Caki2 (cell line): ENCODE measurements around the gene MAP7D1. TPM values are rescaled to one million over a fixed set of nuclear protein-coding genes. Genes with fewer than 3 reads are reported as not detected.
"Not testable (repeated sequence)": the region's sequence is repeated elsewhere in the genome, so short reads cannot be mapped to it uniquely, and the experiment has no call there.

Experiments used
- DNase-seq: peaks from one replicate; pipeline ENCODE4 v3.0.0-alpha.2; 2015; ENCODE audit warnings: low read depth
- in situ Hi-C: cut with HindIII; loops from 2 replicates; pipeline ENCODE4 v1.10.0; 2016; ENCODE audit warnings: low sequenced_read_pairs, low pct_unique_long_range_greater_than_20kb, mixed read lengths
- total RNA-seq: library from RNA; depleted of rRNA; stranded (reverse); fragments of >200 nt; shearing (Covaris generic); gene quantifications from 2 replicates; pipeline ENCODE4 v1.2.3, GENCODE V29; 2014; ENCODE audit warnings: low replicate concordance; rRNA removed

Gene MAP7D1
- total RNA-seq, 1 experiment from 2014 or later: 73.0 TPM

- no peak for DNase-seq
- in situ Hi-C loops: no loop called here
Measured at GRCh38 chr1:36211841-36212240, 55.9 kb downstream of the MAP7D1 start.

- DNase-seq: no peak
- in situ Hi-C loops: no loop called here
Measured at GRCh38 chr1:36212782-36213181, 56.8 kb downstream of the MAP7D1 start.

GRCh38 chr1:36217670-36218069 is 61.7 kb downstream of the MAP7D1 start:
- DNase-seq: peak; percentile 48
- in situ Hi-C loops: no loop called here

- DNase-seq, in situ Hi-C loops: not testable (repeated sequence)
Measured at GRCh38 chr1:36221901-36222300, 65.9 kb downstream of the MAP7D1 start.

GRCh38 chr1:36222481-36223380 is 66.8 kb downstream of the MAP7D1 start:
- DNase-seq: no peak
- in situ Hi-C loops: no loop called here

GRCh38 chr1:36223381-36223995 is 67.5 kb downstream of the MAP7D1 start:
- in situ Hi-C loops: no loop called here
- peak; percentile 43 for DNase-seq

GRCh38 chr1:36223996-36224536 is 68.1 kb downstream of the MAP7D1 start, which contains the start of gene THRAP3:
Gene THRAP3 (plus strand): TSS chr1:36224443. CDS start chr1:36282564, 58,121 bp downstream.
- in situ Hi-C loops: no loop called here
- DNase-seq: peak; percentile 100

GRCh38 chr1:36224537-36225282 is 68.8 kb downstream of the MAP7D1 start:
- in situ Hi-C loops: no loop called here
- DNase-seq: no peak

- in situ Hi-C loops: no loop called here
- DNase-seq: no peak
Measured at GRCh38 chr1:36225283-36225899, 69.4 kb downstream of the MAP7D1 start.

GRCh38 chr1:36230279-36230678 is 74.3 kb downstream of the MAP7D1 start:
- in situ Hi-C loops, DNase-seq: not testable (repeated sequence)

Other genes with a start within 250 kb of the MAP7D1 start
- gene AGO3, start 225.1 kb upstream of the MAP7D1 start, total RNA-seq: 7.6 and 8.9 TPM in 2 replicates
- gene TEKT2, start 72.1 kb upstream of the MAP7D1 start, total RNA-seq: not detected in 2 replicates
- gene ADPRS, start 67.3 kb upstream of the MAP7D1 start, total RNA-seq: 73.6 and 83.8 TPM in 2 replicates
- gene COL8A2, start 30.9 kb upstream of the MAP7D1 start, total RNA-seq: not detected in 2 replicates
- 138 and 155 TPM in 2 replicates for gene TRAPPC3, start 6.7 kb upstream of the MAP7D1 start, total RNA-seq
- gene THRAP3, start 68.3 kb downstream of the MAP7D1 start, total RNA-seq: 29.9 and 49.1 TPM in 2 replicates
- gene SH3D21, start 150.2 kb downstream of the MAP7D1 start, total RNA-seq: 2.2 and 3.2 TPM in 2 replicates
- 49.1 and 71.2 TPM in 2 replicates for gene EVA1B, start 167.5 kb downstream of the MAP7D1 start, total RNA-seq
- gene STK40, start 229.8 kb downstream of the MAP7D1 start, total RNA-seq: 4.0 and 6.4 TPM in 2 replicates
- 25.8 and 62.3 TPM in 2 replicates for gene LSM10, start 241.7 kb downstream of the MAP7D1 start, total RNA-seq